ENCODE data around the gene TRIM38. TPM values are rescaled to one million over a fixed set of nuclear protein-coding genes. Genes with fewer than 3 reads are reported as not detected.

TRIM38 gene
- total RNA-seq, 4 donors from 2014 or later, result 2.2 to 6.7 (median 4.6) TPM

DNA sequence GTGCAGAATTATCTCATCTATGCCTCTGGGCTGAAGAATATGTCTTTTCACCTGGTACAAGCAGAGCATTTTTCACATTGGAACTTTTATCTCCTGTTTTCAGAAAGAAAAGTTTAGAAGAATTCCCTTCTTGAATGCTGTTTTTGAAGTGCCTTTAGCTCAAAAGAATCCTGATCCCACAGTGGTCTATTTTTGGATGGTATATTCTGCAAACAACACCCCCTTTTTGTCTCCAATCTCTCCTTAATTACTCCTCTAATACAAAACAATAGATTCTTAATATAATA, 66.9 kb downstream of the TRIM38 start:
- TF ChIP-seq POLR2A (IDR thresholded peaks at IDR 0.05) (no peak), CTCF (IDR thresholded peaks at IDR 0.05 in 4 of 5, conservative IDR thresholded peaks at IDR 0.05 in 1 of 5) (no peak)
- H3K4me3 ChIP-seq, result no peak overlapping the region
- H3K36me3 ChIP-seq, result no peaks in the 10 kb centered on the region
- peaks cover 18 to 85% (median 37%) of the 10 kb centered on the region in 3 donors for H3K27me3 ChIP-seq
- peaks cover 14 to 29% of the 10 kb centered on the region in 2 donors for H3K4me1 ChIP-seq
- DNase-seq, result no peak
- no peaks in the 10 kb centered on the region for H3K9me3 ChIP-seq
- intact Hi-C loops (cut with DNase I; ENCODE audit: low total_unique reads), result loop anchor here (10.0 kb wide), 4 partner anchors 255 to 1865 kb away; partner anchors contain the start of gene ZNF184
- no peak overlapping the region for H3K27ac ChIP-seq
- no peak for ATAC-seq
- in situ Hi-C loops (cut with MboI; ENCODE audit: low sequenced_read_pairs in 4 of 4), result loop anchor here in 3 of 4 donors (25.0 kb wide), 3 partner anchors 258 to 1808 kb away; a partner anchor contains a TSS

GRCh38 chr6:26029857-26030653, 67.5 kb downstream of the TRIM38 start:
- Histone ChIP-seq H3K4me1 (peaks cover 14 to 29% of the 10 kb centered on the region in 2 donors), H3K4me3 (no peak overlapping the region), H3K27me3 (peaks cover 23 to 90% (median 37%) of the 10 kb centered on the region in 3 donors), H3K9me3 (no peaks in the 10 kb centered on the region), H3K36me3 (no peaks in the 10 kb centered on the region), H3K27ac (no peak overlapping the region)
- in situ Hi-C loops (cut with MboI; ENCODE audit: low sequenced_read_pairs in 4 of 4) (loop anchor here in 3 of 4 donors (25.0 kb wide), 3 partner anchors 257 to 1807 kb away; a partner anchor contains a TSS), intact Hi-C loops (cut with DNase I; ENCODE audit: low total_unique reads) (loop anchor here (10.0 kb wide), 5 partner anchors 255 to 1865 kb away; partner anchors contain the start of gene ZNF184)
- DNase-seq (no peak), ATAC-seq (no peak)
- no peak for TF ChIP-seq POLR2A (IDR thresholded peaks at IDR 0.05)
- no peak for TF ChIP-seq CTCF (IDR thresholded peaks at IDR 0.05 in 4 of 5, conservative IDR thresholded peaks at IDR 0.05 in 1 of 5)

- Histone ChIP-seq H3K36me3 (no peaks in the 10 kb centered on the region), H3K27ac (no peak overlapping the region), H3K9me3 (no peaks in the 10 kb centered on the region), H3K4me3 (no peak overlapping the region), H3K4me1 (peaks cover 14 to 28% of the 10 kb centered on the region in 2 donors), H3K27me3 (peaks cover 26 to 92% (median 37%) of the 10 kb centered on the region in 3 donors)
- intact Hi-C loops (cut with DNase I; ENCODE audit: low total_unique reads) (loop anchor here (10.0 kb wide), 1 partner anchor 1784 kb away; a partner anchor contains a TSS), in situ Hi-C loops (cut with MboI; ENCODE audit: low sequenced_read_pairs in 4 of 4) (loop anchor here in 3 of 4 donors (25.0 kb wide), 3 partner anchors 257 to 1807 kb away; a partner anchor contains a TSS)
- ATAC-seq (no peak), DNase-seq (no peak)
- no peak for TF ChIP-seq CTCF (IDR thresholded peaks at IDR 0.05 in 4 of 5, conservative IDR thresholded peaks at IDR 0.05 in 1 of 5)
- TF ChIP-seq POLR2A (IDR thresholded peaks at IDR 0.05), result no peak
Measured at GRCh38 chr6:26030716-26031115, 68.1 kb downstream of the TRIM38 start.

- no peak for ATAC-seq
- in situ Hi-C loops (cut with MboI; ENCODE audit: low sequenced_read_pairs in 4 of 4), result loop anchor here in 3 of 4 donors (25.0 kb wide), 3 partner anchors 256 to 1806 kb away; a partner anchor contains a TSS
Measured at GRCh38 chr6:26031151-26031594, 68.6 kb downstream of the TRIM38 start.

More at GRCh38 chr6:26031151-26031594, 68.6 kb downstream of the TRIM38 start:
- no peak for DNase-seq
- peaks cover 14 to 23% of the 10 kb centered on the region in 2 donors for H3K4me1 ChIP-seq
- H3K9me3 ChIP-seq, result no peaks in the 10 kb centered on the region
- peak overlapping the region in 2 of 4 donors; percentile 40 to 57 for H3K4me3 ChIP-seq
- H3K27ac ChIP-seq, result no peak overlapping the region
- no peaks in the 10 kb centered on the region for H3K36me3 ChIP-seq
- intact Hi-C loops (cut with DNase I; ENCODE audit: low total_unique reads), result loop anchor here (10.0 kb wide), 1 partner anchor 1784 kb away; a partner anchor contains a TSS
- TF ChIP-seq CTCF (IDR thresholded peaks at IDR 0.05 in 4 of 5, conservative IDR thresholded peaks at IDR 0.05 in 1 of 5), result no peak
- no peak for TF ChIP-seq POLR2A (IDR thresholded peaks at IDR 0.05)
- peaks cover 26 to 90% (median 37%) of the 10 kb centered on the region in 3 donors for H3K27me3 ChIP-seq
